DLD1 (cell line): Measurements from ENCODE around the gene FIBCD1.

Experiments used
- in situ Hi-C: cut with HindIII; loops from 2 replicates; pipeline ENCODE4 v1.10.0; 2017; ENCODE audit warnings: low sequenced_read_pairs

Gene FIBCD1

DNA sequence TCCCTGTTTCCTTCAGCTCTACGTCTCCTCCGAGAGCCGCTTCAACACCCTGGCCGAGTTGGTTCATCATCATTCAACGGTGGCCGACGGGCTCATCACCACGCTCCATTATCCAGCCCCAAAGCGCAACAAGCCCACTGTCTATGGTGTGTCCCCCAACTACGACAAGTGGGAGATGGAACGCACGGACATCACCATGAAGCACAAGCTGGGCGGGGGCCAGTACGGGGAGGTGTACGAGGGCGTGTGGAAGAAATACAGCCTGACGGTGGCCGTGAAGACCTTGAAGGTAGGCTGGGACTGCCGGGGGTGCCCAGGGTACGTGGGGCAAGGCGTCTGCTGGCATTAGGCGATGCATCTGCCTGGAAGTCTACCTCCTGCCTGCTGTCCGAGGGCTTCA lies 76.3 kb downstream of the FIBCD1 start:
- in situ Hi-C loops, result no loop called here

DNA sequence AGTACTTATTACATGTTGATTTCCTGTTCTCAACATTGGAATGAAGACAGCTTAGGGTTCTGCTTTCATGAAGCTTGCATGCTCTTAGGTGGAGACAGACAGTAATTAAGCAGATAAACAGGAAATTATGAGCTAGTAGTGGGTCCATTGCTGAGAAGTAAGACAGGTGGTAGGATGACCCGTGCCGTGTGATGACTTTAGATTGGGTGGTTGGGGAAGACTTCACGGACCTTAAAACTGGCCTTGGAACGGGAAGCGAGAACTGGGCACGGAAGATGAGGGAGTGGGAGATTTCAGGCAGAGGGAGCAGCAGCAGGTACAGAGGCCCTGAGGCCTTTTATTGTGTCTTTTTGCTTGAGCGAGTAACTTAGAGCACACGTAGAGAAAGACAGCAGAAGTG lies 76.8 kb downstream of the FIBCD1 start:
- in situ Hi-C loops, result no loop called here

DNA sequence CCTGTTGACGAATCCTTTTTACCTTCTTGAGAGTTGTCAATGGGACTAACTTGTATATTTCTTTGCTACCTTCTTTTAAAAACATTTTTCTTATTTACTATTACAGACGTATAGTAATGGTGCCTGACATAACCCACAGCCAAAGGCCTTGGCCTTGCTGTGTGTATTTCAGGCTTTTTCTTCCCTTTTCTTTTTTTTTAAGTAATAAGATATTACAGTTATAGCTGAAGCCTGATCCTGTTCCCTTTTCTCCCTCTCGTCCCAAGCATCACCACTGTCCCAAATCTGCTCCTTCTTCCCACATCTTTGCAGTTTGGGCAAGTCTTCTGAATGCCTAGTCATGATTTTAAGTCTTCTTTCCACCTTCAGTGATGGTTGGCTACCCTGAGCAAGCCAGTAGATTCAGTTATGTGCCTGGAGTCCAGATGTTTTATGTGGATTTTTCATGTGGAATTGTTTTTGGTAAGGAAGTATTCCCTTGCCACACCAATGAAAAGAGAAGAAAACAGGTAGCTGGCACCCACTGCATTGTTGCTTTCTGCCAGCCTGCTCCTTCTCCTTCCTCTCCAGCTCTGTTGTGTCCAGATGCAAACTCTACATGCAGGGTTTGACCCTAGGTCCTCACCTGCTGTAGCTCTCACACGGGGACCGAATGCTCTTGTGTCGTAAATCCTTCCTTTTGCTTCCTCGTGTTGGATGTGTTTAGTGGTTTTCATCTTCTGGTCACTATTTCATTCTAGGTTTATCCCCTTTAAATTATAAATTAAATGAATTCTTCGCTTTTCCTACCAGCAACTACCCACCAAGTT lies 77.5 kb downstream of the FIBCD1 start:
- in situ Hi-C loops, result no loop called here

DNA sequence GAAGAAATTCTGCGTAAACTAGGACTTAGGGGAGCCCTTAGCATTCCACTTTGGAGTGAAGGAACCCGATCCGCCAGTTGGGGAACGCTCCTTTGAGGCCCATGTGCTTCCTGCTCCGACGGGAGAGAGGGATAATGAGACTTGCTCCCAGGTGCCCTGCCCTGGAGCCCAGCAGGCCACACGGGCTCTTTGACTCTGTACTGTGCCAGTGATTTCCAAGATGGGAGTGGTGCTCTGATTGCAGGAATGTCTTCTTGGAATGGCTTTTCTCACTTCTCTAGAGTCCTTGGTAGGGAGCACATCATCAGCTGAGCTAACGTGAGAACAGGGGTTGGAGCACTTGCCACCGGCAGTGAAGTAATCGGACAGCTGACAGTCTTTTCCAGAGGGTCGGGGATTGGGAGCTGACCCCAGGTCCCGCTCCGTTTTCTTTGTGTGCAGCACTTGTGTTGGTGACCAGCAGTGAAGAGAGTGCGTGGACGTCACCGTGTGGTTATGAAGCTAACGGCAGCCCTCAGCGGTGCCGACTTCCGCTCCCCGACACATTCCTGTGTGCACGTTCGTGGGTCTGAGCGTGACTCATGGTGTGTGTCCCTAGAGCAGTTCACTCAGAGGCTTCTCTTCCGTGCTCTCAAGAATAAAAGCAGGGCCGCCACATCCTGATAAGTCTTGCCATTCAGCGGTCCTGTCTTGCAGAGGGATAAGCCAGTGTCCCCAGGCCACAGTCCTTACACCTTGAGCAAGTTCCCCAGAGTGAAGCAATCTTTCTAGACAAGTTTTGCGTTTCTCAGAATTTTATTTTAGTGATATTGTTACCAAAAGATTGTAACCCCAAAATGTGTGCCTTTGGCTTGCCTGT lies 78.4 kb downstream of the FIBCD1 start:
- in situ Hi-C loops, result no loop called here

DNA sequence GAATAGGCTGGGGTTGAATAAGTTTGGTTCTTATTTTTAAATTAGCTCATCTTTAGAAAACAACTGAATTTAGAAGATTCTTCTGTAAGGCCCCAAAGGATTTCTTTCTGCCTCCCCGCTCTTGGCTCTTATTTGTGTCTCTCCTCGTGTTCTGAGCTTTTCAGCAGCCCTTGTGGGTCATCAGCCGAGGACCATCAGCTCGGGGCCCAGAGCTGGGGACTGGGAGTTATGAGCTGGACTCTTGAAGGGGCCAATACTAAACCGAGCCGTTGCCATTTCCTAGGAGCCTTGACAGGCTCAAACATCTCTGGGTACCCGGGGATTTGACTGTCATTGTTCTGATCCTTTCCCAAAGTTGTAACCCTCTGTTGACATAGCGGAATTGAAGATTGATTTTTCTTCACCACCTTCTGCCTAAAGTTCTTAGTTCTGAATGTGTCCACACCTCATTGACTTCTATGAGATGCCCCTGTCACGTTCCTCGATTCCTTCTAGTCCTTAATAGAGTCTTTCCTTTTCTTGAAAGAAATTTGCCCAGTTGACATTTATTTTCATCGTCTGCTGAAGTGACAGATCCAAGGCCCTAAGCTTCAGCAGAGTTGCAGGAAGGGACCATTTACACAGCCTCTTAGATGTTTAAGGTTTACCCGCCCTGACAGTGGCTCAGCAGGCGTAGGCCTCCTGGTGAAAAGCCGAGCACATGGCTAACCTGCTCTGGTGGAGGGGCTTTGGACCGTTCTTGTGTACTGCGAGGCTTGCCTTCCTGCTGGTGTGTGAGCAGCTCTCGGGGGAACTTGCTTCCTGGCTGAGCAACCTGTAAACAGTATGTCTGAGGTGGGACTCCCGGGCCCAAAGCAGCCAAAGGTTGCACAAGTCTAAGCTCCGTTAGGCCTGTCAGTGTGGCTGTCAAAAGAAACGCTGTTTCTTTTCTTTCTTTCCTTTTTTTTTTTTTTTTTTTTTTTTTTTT lies 80.0 kb downstream of the FIBCD1 start:
- in situ Hi-C loops, result no loop called here

DNA sequence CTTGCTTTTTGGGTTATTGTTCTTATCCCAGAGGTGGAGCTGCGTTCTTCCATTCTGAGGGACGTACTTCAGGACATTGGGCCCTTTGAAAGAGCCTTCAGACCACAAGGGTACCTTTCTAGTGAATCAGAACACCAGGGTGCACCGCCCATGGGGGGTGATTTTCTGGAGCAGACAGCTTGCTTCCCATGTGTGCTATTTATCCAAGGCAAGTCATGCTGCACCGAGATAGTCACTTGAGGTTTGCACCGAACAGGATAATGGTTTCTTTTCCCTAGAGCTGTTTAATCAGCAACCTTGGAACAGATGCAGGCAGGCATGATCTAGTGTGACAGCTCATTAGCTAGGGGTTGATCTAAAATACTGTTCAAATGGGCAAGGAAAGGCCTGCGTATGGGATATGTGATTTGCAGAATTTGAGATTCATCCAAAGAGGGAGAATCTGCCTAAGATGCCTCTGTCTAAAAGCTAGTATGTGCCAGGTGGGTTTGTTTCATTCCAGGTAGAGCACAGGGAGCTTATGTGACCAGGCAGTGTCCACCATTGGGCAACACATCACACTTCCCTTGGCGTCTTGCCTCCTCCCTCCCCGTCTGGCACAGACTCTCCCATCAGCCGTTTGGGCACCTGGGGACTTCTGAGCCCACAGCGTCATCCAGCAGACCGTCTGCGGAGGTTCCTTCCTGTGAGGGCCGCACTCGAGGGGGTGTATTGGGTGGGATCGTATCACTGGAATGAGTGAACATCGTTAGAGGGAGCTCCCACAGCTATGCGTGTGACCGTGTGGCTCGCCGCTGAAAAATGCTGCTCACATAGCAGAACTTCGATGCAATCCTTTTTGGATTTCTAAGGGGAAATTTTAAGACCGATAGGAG lies 80.9 kb downstream of the FIBCD1 start:
- in situ Hi-C loops, result no loop called here

DNA sequence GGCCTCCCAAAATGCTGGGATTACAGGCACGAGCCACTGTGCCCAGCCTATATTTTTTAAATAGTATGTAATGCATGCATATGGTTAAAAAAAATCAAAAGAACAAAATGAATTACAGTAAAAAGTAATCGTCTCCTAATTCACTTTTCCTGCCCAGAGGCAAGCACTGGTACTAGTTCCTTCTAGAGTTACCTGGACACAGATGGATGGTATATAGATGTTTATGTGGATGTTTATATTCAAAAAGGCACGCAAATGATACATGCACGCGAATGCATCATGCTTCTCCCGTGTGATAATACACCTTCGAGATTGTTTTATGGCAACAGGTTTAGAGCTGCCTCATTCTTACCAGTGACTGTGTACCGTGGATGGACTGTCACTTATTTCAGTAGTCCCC lies 82.6 kb downstream of the FIBCD1 start:
- in situ Hi-C loops, result no loop called here

DNA sequence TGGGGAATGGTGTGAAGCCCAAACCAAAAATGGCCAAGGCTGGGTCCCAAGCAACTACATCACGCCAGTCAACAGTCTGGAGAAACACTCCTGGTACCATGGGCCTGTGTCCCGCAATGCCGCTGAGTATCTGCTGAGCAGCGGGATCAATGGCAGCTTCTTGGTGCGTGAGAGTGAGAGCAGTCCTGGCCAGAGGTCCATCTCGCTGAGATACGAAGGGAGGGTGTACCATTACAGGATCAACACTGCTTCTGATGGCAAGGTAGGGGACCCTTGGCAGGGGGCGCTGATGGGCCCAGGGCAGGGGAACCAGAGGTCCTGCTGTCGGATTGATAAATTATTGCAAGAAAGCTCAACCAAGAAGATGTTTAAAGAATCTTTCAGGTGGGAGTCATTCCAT lies 84.2 kb downstream of the FIBCD1 start:
- in situ Hi-C loops, result no loop called here

DNA sequence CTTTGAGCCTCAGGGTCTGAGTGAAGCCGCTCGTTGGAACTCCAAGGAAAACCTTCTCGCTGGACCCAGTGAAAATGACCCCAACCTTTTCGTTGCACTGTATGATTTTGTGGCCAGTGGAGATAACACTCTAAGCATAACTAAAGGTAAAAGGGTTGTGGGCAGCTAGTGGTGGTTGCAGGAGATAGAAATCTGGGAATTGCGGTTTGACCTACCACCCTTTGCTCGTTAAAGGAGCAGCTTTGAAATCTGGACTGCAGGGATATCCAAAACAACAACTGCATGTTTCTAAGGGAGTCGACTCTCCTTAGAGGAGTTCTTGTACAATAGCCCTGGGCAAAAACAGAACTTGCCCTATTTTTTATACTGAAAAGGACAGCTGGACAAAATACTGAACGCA lies 85.0 kb downstream of the FIBCD1 start:
- in situ Hi-C loops, result no loop called here

DNA sequence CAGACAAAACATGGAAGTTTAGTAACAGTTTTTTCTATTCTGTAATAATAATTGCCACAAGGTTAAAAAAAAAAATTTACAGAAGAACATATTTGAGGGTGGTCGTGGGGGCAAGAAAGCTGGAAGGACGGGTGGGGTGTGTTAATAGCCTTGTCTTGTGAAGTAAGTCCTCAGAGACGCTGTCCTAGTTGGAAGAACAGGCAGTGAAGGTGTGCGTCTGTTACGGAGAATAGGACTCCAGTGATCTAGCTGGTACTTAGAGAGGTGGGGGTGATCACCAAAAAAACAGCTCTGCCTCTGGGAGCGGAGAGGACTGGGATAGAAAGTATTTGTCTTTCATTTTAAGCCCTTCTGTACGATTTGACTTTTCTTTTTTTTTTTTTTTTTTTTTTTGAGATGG lies 86.2 kb downstream of the FIBCD1 start:
- in situ Hi-C loops, result no loop called here
